ENCODE measurements around the gene TEAD2.

Gene TEAD2

DNA sequence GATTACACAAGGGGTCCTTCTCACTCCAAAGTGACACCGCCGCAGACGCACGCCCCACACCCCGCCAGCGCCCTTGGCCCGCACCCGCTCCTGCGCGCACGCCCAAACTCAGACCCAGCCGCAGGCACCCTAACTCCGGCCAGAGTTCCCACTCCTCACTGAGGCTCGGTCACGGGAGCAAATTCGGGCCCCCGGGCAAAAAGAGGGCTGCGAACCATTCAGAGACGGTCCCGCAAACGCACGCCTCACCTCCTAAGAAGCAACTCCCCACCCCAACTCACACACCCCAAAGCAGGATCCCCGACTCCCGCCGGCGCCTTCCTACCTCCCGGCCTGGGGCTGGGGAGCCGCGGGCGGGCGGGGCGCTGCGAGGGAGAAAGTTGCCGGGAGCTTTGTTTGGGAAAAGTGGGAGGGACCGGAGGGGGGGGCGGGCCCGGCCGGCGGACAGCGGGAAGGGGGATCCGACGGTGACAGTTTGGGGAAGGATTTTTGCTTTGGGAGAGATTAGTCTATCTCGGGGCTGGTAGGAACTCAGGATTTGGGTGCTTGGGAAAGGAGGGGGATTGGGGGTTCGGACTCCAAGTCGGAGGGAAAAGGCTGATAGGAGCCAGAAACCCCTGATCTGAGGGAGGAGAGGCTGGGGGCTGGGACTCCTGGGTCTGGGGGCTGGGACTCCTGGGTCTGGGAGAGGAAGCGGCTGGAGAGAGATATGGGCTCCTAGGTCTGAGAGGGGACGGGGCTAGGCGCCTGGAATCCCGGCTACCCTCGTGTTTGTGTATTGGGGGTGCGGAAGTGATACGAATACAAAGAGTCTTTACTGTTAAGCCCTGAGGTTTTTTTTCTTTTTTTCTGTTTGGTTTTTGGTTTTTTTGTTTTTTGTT is at the start of gene TEAD2:
TEAD2 (minus strand) TSS at position 369 of the 881 bp plus-strand sequence. CDS start 2,341 bp downstream, outside the sequence.
- peak within 1 kb of the TSS; percentile 48 for H3K27ac Mint-ChIP-seq
- DNase-seq (no peak), ATAC-seq (replicated peaks) (peak in 1 of 2 donors; percentile 5)
- no peaks in the 10 kb centered on the region for H3K9me3 Mint-ChIP-seq
- peaks cover 3 to 32% of the 10 kb centered on the region in 2 donors for H3K4me1 Mint-ChIP-seq
- no peaks in the 10 kb centered on the region for H3K36me3 Mint-ChIP-seq
- no peaks in the 10 kb centered on the region for H3K27me3 Mint-ChIP-seq
- H3K4me3 Mint-ChIP-seq = peak within 1 kb of the TSS; percentile 4 to 47

DNA sequence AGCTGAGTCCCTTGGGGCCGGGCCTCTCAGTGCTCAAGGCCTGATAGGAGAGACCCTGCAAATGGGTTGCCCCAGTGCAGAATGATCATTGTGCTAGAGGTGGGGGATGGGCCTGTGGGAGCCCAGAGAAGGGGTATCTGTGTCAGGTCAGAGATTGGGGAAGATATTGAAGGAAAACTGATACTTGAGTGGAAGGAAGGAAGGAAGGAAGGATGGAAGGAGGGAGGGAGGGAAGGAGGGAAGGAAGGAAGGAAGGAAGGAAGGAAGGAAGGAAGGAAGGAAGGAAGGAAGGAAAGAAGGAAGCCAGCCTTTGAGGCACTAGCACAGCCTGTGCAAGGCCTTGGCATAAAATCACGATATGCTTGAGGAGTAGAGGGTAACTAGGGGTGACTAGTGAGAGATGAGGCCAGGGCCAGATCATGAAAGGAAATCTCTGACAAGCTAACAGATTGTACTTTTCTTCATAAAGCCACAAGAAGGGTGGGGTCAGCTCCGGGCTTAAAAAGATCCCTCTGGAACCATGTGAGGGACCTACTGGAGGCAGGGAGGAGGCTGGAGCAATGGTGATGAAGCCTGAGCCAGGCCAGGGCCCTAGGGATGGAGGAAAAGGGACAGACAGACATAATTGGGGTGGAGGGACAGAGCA is 49.6 kb upstream of the TEAD2 start:
- H3K9me3 Mint-ChIP-seq = no peaks in the 10 kb centered on the region
- ATAC-seq (replicated peaks) = no peak
- DNase-seq = no peak
- no peaks in the 10 kb centered on the region for H3K36me3 Mint-ChIP-seq
- no peak overlapping the region for H3K4me3 Mint-ChIP-seq
- peaks cover 0 to 5% of the 10 kb centered on the region in 2 donors for H3K27me3 Mint-ChIP-seq
- H3K27ac Mint-ChIP-seq = peak overlapping the region; percentile 31
- peaks cover 46 to 82% of the 10 kb centered on the region in 2 donors for H3K4me1 Mint-ChIP-seq

DNA sequence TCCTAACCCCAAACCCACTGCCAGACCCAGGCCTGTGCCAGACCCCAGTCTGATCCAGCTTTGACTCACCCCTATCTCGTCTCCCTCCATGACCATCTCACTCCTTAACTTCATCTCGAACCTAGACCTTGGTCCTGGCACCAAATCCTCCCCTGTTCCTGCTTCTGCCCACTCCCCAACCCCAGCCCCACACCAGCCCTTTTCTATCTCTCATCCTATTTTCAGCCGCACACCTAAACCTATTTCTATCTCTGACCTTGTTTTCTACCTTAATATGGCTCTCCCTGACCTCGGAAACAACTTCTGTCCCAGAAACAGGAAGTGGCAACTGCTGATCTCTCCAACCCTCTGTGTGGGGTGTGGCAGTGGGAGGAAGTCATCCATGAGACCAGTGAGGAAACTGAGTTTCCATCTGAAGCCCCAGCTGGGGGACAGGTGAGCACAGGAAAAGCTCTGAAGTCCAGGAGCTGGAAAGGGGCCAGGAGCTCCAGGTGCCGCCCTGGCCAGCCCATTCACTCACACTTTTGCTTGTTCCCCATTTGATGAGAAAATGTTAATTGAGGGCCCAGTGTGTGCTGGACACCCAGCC is 47.3 kb upstream of the TEAD2 start:
- peak overlapping the region; percentile 89 for H3K27ac Mint-ChIP-seq
- H3K4me3 Mint-ChIP-seq = peak overlapping the region; percentile 44 to 62
- DNase-seq (no peak), ATAC-seq (replicated peaks) (peak; percentile 86 to 88)
- H3K36me3 Mint-ChIP-seq = no peaks in the 10 kb centered on the region
- H3K9me3 Mint-ChIP-seq = no peaks in the 10 kb centered on the region
- H3K27me3 Mint-ChIP-seq = no peaks in the 10 kb centered on the region
- peaks cover 42 to 77% of the 10 kb centered on the region in 2 donors for H3K4me1 Mint-ChIP-seq

DNA sequence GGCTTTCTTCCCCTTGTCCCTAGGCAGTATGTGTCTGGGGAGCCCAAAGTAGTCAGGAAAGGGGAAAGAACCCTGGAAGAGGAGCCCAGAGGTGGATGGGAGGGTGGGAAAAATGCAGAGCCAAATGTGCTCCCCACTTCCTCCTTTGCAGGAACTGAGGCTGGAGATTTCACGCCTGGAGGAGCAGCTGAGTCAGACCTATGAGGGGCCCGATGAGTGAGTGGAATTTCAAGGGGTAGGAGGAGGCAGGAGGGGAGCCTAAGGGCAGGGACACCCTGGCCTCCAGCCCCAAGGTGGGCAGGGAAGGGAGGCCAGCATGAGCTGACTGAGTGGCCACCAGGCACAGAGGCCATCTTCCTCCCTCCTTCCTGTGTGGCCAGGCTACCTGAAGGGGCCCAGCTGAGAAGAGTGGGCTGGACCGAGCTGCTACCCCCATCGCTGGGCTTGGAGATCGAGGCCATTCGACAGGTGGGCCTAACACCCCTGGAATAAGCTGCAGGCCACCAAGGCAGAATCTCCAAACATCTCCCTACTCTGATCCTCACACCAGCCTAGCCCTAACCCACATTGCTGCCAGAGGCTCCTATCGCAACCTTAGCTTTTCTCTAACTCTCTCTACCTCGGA is 46.7 kb upstream of the TEAD2 start:
- no peaks in the 10 kb centered on the region for H3K36me3 Mint-ChIP-seq
- H3K4me3 Mint-ChIP-seq = peak overlapping the region; percentile 44 to 62
- peaks cover 42 to 79% of the 10 kb centered on the region in 2 donors for H3K4me1 Mint-ChIP-seq
- peak overlapping the region; percentile 89 for H3K27ac Mint-ChIP-seq
- ATAC-seq (replicated peaks) = peak; percentile 47
- H3K27me3 Mint-ChIP-seq = no peaks in the 10 kb centered on the region
- H3K9me3 Mint-ChIP-seq = no peaks in the 10 kb centered on the region
- DNase-seq = no peak

DNA sequence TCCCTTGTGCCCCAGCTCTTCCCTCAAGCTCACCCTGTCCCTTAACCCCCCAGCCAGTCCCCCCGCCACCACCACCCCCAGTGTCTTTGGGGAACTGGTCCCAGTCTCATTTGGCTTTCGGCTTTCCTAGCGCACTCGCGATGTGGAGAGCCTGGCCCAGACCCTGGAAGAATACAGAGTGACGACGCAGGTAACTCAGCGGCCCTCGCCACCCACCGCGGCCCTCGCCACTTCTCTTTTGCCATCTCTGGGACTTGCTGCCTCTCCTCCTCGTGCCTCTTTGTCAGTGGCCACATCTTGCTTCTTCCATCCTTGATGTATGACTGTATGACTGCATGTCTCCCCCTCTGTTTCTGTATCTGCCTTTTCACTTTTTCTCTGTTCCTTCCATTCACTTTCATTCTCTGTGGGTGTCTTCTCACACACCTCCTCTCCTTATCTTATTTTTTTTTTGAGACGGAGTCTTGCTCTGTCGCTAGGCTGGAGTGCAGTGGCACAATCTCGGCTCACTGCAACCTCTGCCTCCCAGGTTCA is 45.3 kb upstream of the TEAD2 start:
- no peak overlapping the region for H3K4me3 Mint-ChIP-seq
- DNase-seq (no peak), ATAC-seq (replicated peaks) (no peak)
- peak overlapping the region; percentile 0 for H3K27ac Mint-ChIP-seq
- H3K36me3 Mint-ChIP-seq = no peaks in the 10 kb centered on the region
- no peaks in the 10 kb centered on the region for H3K27me3 Mint-ChIP-seq
- peaks cover 48 to 79% of the 10 kb centered on the region in 2 donors for H3K4me1 Mint-ChIP-seq
- no peaks in the 10 kb centered on the region for H3K9me3 Mint-ChIP-seq

DNA sequence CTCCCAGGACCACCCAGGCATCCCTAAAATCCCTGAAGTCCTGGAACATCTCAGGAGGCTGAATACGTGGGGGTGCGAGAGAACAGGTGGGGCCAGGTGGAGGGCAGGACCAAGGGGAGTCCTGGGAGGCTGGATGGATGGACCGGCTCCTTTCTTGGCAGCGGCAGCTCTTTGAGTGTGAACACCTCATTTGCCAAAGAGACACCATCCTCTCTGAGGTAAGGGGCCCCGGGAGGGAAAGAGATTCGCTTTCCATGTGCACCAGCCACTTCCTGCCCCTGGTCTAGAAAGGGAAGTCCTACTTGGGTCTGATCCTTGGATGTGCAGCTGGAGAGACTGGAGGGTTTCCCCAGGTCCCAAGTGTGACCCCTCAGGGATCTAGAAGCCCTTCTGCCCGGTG is 44.9 kb upstream of the TEAD2 start:
- H3K27ac Mint-ChIP-seq = no peak overlapping the region
- peaks cover 44 to 75% of the 10 kb centered on the region in 2 donors for H3K4me1 Mint-ChIP-seq

DNA sequence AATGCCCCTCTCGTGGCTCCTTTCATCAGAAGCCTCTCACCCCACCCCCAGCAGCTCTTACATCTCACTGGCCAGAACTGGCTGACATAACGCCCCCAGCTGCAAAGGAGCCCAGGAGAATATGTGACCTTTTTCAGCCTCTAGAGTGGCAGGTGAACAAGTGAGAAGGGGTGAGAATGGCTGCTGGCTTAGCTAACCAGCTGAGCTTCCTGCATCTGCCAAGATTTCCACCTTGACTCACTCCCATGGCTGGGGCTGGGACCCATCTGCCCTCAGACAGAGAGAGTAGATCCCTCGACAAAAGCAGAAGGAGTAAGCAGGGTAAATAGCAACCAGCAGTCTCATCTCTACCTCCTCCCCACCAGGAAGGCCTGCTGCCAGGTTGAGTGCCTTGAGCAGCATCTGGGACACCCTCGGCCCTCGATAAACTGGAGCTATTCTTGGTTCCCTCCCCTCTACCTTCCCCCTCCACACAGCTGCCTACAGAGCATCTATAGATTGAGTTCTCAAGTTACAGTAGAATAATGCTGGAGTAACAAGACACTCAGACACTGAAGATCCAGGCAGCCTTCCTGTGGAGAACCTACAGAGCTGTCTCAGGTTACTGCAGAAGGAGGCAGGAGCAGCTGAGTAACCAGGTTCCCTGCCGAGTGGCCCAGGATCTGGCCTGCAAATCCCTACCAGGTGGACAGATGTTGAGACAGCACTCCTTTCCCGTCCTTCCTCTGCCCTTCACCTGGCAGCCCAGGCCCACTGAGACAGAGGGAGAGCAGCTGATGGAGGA is 41.4 kb upstream of the TEAD2 start:
- DNase-seq (peak; percentile 46), ATAC-seq (replicated peaks) (peak; percentile 90 to 96)
- peaks cover 3% of the 10 kb centered on the region in 2 donors for H3K27me3 Mint-ChIP-seq
- no peaks in the 10 kb centered on the region for H3K36me3 Mint-ChIP-seq
- H3K27ac Mint-ChIP-seq = peak overlapping the region; percentile 84
- H3K9me3 Mint-ChIP-seq = no peaks in the 10 kb centered on the region
- peaks cover 22 to 53% of the 10 kb centered on the region in 2 donors for H3K4me1 Mint-ChIP-seq
- peak overlapping the region in 1 of 2 donors; percentile 67 for H3K4me3 Mint-ChIP-seq

More for the DNA sequence above, 44.9 kb upstream of the TEAD2 start:
- Mint-ChIP-seq H3K9me3 (no peaks in the 10 kb centered on the region), H3K4me3 (no peak overlapping the region), H3K27me3 (no peaks in the 10 kb centered on the region), H3K36me3 (no peaks in the 10 kb centered on the region)
- DNase-seq = no peak
- ATAC-seq (replicated peaks) = no peak

DNA sequence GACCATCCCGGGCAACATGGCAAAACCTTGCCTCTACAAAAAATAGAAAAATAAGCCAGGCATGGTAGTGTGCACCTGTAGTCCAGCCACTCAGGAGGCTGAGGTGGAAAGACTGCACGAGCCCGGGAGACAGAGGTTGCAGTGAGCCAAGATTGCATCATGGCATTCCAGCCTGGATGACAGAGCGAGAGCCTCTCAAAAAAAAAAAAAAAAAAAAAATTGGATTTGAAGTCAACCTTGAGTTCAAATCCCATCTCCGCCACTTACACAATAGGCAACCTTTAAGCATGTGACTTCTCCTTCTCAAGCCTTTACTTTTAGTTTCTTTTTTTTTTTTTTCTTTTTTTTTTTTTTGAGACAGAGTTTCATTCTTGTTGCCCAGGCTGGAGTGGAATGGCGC is 37.8 kb upstream of the TEAD2 start:
- H3K36me3 Mint-ChIP-seq = no peaks in the 10 kb centered on the region
- no peak overlapping the region for H3K27ac Mint-ChIP-seq
- H3K9me3 Mint-ChIP-seq = no peaks in the 10 kb centered on the region
- peaks cover 11 to 44% of the 10 kb centered on the region in 2 donors for H3K4me1 Mint-ChIP-seq
- no peak overlapping the region for H3K4me3 Mint-ChIP-seq
- no peak for DNase-seq
- ATAC-seq (replicated peaks) = no peak
- H3K27me3 Mint-ChIP-seq = peaks cover 5 to 12% of the 10 kb centered on the region in 2 donors

DNA sequence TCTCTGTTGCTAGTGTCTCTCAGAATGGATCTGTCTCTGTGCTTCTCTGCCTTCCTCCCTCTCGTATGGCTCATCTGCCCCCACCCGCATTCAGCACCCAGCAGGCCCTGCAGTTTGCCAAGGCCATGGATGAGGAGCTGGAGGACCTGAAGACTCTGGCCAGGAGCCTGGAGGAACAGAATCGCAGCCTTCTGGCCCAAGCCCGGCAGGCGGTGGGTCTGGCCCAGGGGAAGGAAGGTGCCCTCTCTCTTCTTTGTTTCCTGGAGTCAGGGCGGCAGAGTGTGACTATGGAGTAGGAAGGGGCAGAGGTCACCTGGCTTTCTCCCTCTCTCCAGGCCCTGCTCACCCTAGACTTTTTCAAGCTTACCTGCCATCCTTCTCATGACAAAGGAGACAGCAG is 36.7 kb upstream of the TEAD2 start:
- ATAC-seq (replicated peaks) (no peak), DNase-seq (no peak)
- Mint-ChIP-seq H3K4me1 (peaks cover 10 to 33% of the 10 kb centered on the region in 2 donors), H3K27me3 (peaks cover 5 to 12% of the 10 kb centered on the region in 2 donors), H3K4me3 (no peak overlapping the region), H3K9me3 (no peaks in the 10 kb centered on the region), H3K27ac (no peak overlapping the region), H3K36me3 (no peaks in the 10 kb centered on the region)

DNA sequence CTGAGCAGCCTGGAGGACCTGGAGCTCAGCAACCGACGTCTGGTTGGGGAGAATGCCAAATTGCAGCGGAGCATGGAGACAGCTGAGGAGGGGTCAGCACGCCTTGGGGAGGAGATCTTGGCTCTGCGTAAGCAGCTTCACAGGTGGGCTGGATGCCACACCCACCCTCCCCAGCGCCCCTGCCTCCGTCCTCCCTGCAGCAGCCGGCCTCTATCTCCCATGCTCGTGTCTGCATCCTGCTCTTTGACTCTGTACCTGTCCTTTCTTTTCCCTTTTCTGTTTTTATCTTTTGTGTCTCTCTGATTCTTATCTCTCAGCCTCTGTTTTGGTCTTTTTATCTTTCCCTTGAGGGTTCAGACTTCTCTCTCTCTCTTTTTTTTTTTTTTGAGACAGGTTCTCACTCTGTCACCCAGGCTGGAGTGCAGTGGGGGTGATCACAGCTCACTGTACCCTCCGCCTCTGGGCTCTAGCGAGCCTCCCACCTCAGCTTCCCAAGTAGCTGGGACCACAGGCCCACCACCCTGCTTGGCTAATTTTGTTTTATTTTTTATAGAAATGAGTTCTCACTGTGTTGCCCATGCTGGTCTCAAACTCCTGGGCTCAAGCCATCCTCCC is 35.9 kb upstream of the TEAD2 start:
- ATAC-seq (replicated peaks) = no peak
- no peaks in the 10 kb centered on the region for H3K36me3 Mint-ChIP-seq
- peaks cover 4 to 25% of the 10 kb centered on the region in 2 donors for H3K4me1 Mint-ChIP-seq
- DNase-seq = no peak
- H3K27ac Mint-ChIP-seq = no peak overlapping the region
- peaks cover 5 to 12% of the 10 kb centered on the region in 2 donors for H3K27me3 Mint-ChIP-seq
- H3K9me3 Mint-ChIP-seq = no peaks in the 10 kb centered on the region
- no peak overlapping the region for H3K4me3 Mint-ChIP-seq

DNA sequence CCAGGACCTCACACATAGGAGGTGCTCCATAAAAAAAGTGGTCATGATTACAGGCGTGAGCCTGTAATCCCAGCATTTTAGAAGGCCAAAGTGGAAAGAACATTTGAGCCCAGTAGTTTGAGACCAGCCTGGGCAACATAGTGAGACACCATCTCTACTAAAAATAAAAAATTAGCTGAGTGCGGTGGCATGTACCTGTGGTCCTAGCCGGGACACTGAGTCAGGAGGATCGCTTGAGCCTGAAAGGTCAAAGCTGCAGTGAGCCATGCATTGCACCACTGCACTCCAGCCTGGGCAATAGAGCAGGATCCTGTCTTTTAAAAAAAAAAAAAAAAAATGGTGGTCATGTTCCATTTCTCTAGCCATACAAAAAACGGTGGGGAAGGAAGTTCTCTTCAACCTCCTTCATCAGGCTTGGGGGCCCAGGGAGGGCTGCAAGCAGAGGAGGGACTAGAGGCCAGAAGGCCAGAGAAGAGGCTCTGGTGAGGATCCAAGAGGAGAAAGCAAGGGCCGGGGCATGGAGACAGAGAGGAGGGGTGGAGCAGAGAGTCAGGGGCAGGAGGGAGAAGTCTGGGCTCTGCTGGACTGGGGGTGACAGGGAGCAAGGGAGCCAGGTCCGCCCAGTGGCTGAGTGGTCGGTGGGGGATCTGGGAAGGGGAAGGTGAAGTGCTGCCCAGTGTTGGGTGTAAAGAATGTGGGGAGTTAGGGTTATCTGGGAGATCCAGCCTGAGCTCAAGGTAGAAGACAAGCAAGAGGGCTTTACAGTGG is 34.7 kb upstream of the TEAD2 start:
- Mint-ChIP-seq H3K9me3 (no peaks in the 10 kb centered on the region), H3K27me3 (peaks cover 8 to 12% of the 10 kb centered on the region in 2 donors), H3K4me1 (peaks cover 3 to 29% of the 10 kb centered on the region in 2 donors), H3K36me3 (no peaks in the 10 kb centered on the region), H3K27ac (no peak overlapping the region), H3K4me3 (no peak overlapping the region)
- ATAC-seq (replicated peaks) (no peak), DNase-seq (no peak)

DNA sequence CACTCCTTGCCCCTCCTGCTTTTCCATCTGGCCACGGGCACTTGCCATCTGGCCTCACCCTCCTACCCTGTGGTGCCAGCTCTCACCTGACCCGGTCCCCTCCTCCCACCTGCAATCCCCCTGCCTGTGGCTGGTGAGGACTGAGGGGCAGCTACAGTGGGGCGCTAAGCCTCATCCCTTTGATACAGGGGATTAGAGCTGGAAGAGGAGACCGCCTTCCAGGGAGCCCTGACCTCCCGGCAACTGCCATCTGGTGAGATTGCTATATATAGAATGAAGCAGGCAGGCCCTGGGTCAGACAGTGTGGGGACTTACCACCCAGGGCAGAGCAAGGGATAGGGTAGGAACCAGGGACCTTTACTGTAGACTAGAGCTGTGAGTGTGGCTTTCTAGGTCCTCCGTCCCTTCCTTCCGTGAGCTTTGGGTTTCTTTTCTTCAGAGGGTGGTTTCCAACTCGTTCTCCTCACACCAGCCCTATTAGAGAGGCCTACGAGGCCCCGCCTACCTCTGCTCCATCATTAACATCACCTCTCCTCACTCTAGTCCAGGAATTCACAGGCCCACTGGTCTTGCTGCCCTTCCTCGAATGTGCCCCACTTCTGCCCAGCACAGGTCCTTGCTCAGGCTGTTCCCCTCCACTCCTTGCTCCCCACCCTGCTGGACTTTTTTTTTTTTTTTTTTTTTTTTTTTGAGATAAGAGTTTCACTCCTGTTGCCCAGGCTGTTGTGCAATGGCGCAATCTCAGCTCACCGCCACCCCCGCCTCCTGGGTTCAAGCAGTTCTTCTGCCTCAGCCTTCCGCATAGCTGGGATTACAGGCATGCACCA is 33.6 kb upstream of the TEAD2 start:
- Mint-ChIP-seq H3K36me3 (no peaks in the 10 kb centered on the region), H3K27me3 (peaks cover 9 to 12% of the 10 kb centered on the region in 2 donors), H3K4me3 (no peak overlapping the region), H3K4me1 (peaks cover 4 to 33% of the 10 kb centered on the region in 2 donors), H3K27ac (no peak overlapping the region), H3K9me3 (no peaks in the 10 kb centered on the region)
- ATAC-seq (replicated peaks) (no peak), DNase-seq (no peak)
